Loucy (cell line): ENCODE results near the gene IGF1R.

Source experiments
- CTCF ChIP-seq: fragments of 200-600 bp; sonication (generic); conservative IDR thresholded peaks from 2 replicates; pipeline ENCODE4 v1.5.1; 2014; ENCODE audit warnings: mild to moderate bottlenecking, antibody characterized with exemption, low read length
- EZH2phosphoT487 ChIP-seq: fragments of 200-600 bp; IDR thresholded peaks from 2 replicates; pipeline ENCODE4 v1.6.1; 2018; ENCODE audit warnings: antibody characterized with exemption, mild to moderate bottlenecking, moderate library complexity, borderline replicate concordance

DNA sequence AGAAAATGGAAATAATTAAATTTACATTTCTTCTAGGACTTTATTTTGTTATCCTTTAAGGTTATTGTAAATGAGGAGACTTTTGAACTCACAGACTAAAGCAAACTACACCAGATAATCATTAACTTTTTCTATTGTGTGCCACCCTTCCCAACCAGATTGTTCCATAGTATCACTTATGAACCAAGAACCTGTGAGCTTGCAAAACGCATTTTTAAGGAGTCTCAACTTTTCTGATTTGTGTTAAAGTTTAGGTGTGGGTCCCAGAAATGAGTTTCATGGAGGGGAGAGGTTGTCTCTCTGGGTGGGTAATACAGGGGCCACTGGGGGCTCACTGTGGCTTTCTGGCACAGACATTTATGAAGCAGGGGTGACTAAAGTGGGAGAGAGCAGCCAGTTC is 75.7 kb downstream of the IGF1R start:
- TF ChIP-seq CTCF (no peak), EZH2phosphoT487 (no peak)
